ENCODE results near the gene GHRH. TPM values are rescaled to one million over a fixed set of nuclear protein-coding genes. Genes with fewer than 3 reads are reported as not detected.

GHRH gene
- total and polyA plus RNA-seq, 2 of the 4 experiments (the other 2 are of a cell fraction): not detected

DNA sequence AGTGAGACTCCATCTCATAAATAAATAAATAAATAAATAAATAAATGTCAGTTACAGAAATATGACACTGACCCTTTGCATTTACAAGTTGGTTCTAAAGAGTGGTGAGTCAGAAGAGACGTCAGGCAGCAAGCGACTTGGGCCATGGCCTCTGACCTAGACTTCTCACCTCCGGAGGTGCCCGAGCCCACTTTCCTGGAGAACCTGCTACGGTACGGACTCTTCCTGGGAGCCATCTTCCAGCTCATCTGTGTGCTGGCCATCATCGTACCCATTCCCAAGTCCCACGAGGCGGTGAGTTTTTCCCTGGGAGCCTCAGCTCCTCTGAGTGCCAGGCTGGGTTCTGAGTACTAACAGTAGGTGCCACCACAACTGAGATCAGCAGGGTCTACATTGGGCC, 39.5 kb upstream of the GHRH start:
- no peak overlapping the region for H4K91ac ChIP-seq (ENCODE audit: insufficient read depth, low read depth, low read length)
- peaks cover 19% of the 10 kb centered on the region for H3K4me1 ChIP-seq (ENCODE audit: control insufficient read depth, insufficient read depth, low read length)
- no peak overlapping the region for H3K4ac ChIP-seq (ENCODE audit: low read depth, low read length)
- H2AK5ac ChIP-seq (ENCODE audit: low read depth, low read length): no peak overlapping the region
- H3K14ac ChIP-seq (replicated peaks; ENCODE audit: low read depth, low read length): no peak overlapping the region
- no TSS peak for BruUV-seq (replicated peaks)
- H3K9me1 ChIP-seq (ENCODE audit: insufficient read depth, low read length): peaks cover 40% of the 10 kb centered on the region
- H3K27ac ChIP-seq (ENCODE audit: insufficient read depth, low read length): no peak overlapping the region
- H3K23ac ChIP-seq (ENCODE audit: low read depth, low read length): no peak overlapping the region
- H3K9ac ChIP-seq (ENCODE audit: low read depth, low read length): no peak overlapping the region
- H2BK5ac ChIP-seq (ENCODE audit: low read depth, low read length, poor library complexity, severe bottlenecking): no peak overlapping the region
- dilution Hi-C loops (cut with HindIII; ENCODE audit: low sequenced_read_pairs, unreplicated experiment) (no loop called here), in situ Hi-C loops (cut with MboI; ENCODE audit: low sequenced_read_pairs) (no loop called here), intact Hi-C loops (cut with micrococcal nuclease) (no loop called here)
- H3K4me3 ChIP-seq (ENCODE audit: insufficient read depth, low read depth, low read length): no peak overlapping the region
- H2AK9ac ChIP-seq (replicated peaks; ENCODE audit: low read depth, low read length, poor library complexity): no peak overlapping the region
- no peak for ATAC-seq (ENCODE audit: low read depth)
- H4K8ac ChIP-seq (ENCODE audit: low read depth in 2 of 2, low read length in 2 of 2): no peak overlapping the region
- ChIA-PET CTCF (no interaction called here), POLR2A (ENCODE audit: unreplicated experiment) (no interaction called here)
- H2AFZ ChIP-seq (replicated peaks; ENCODE audit: low read length, poor library complexity): no peak overlapping the region
- H3K18ac ChIP-seq (ENCODE audit: low read depth, low read length): no peak overlapping the region
- peaks cover 44 to 75% of the 10 kb centered on the region in 2 experiments for H3K79me1 ChIP-seq (ENCODE audit: low read depth in 1 of 2, low read length in 2 of 2)
- WGBS, 2 experiments (ENCODE audit: extremely low coverage in 2 of 2, insufficient read length in 1 of 2): 100% methylated on average over 3 of the region's 9 CpGs; no CpG with 5 or more reads in 1 of the 2 experiments
- TF ChIP-seq, protein P1, sequence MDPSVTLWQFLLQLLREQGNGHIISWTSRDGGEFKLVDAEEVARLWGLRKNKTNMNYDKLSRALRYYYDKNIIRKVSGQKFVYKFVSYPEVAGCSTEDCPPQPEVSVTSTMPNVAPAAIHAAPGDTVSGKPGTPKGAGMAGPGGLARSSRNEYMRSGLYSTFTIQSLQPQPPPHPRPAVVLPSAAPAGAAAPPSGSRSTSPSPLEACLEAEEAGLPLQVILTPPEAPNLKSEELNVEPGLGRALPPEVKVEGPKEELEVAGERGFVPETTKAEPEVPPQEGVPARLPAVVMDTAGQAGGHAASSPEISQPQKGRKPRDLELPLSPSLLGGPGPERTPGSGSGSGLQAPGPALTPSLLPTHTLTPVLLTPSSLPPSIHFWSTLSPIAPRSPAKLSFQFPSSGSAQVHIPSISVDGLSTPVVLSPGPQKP (IDR thresholded peaks at IDR 0.05; ENCODE audit: borderline replicate concordance, low read depth, low read length): no peak
- no peak for TF ChIP-seq RAD21 (IDR thresholded peaks at IDR 0.05; ENCODE audit: low read length)
- H2BK120ac ChIP-seq (ENCODE audit: low read depth, low read length): no peak overlapping the region
- H3K9me3 ChIP-seq (ENCODE audit: control insufficient read depth, insufficient read depth, low read length): no peaks in the 10 kb centered on the region
- H3K27me3 ChIP-seq (ENCODE audit: control insufficient read depth, insufficient read depth, low read length): no peaks in the 10 kb centered on the region
- no peak for DNase-seq
- no peak overlapping the region for H2BK15ac ChIP-seq (ENCODE audit: low read depth, low read length)
- H3K4me2 ChIP-seq (ENCODE audit: low read depth, low read length): no peak overlapping the region
- no peak overlapping the region; the same call in 1 of the 2 replicates for H2BK20ac ChIP-seq (ENCODE audit: low read depth, low read length)
- peaks cover 20% of the 10 kb centered on the region; the same call in 1 of the 2 replicates for H4K20me1 ChIP-seq (ENCODE audit: insufficient read depth, low read length)
- H3K36me3 ChIP-seq (ENCODE audit: control insufficient read depth, insufficient read depth, low read length): peaks cover 20% of the 10 kb centered on the region
- H4K5ac ChIP-seq (ENCODE audit: low read depth, low read length): no peak overlapping the region
- no peak overlapping the region for H3K56ac ChIP-seq (ENCODE audit: extremely low read depth, insufficient read depth, low read length)

Measured in IMR-90 (cell line).